Activated T-cell treated with anti-CD3 and anti-CD28 coated beads, Interleukin-2, amount 50 U/mL, for 24 hours (primary cell): ENCODE results near the gene LAMTOR2.

ENCODE experiments used
- DNase-seq: peaks from one replicate; pipeline ENCODE4 v3.0.0-alpha.2; 2020
- H3K27ac Mint-ChIP-seq: 2 replicates; pipeline ENCODE4 v1.8.0; 2020; ENCODE audit warnings: mild to moderate bottlenecking, mixed read lengths
- H3K27me3 Mint-ChIP-seq: 2 replicates; pipeline ENCODE4 v1.8.0; 2020; ENCODE audit warnings: mixed read lengths
- H3K36me3 Mint-ChIP-seq: 2 replicates; pipeline ENCODE4 v1.8.0; 2020; ENCODE audit warnings: low read depth, mixed read lengths
- H3K4me1 Mint-ChIP-seq: 2 replicates; pipeline ENCODE4 v1.8.0; 2020; ENCODE audit warnings: low read depth, mixed read lengths
- H3K4me3 Mint-ChIP-seq: 2 replicates; pipeline ENCODE4 v1.8.0; 2020; ENCODE audit warnings: mild to moderate bottlenecking, moderate library complexity, mixed read lengths
- H3K9me3 Mint-ChIP-seq: 2 replicates; pipeline ENCODE4 v1.8.0; 2020; ENCODE audit warnings: mixed read lengths

The LAMTOR2 gene

GRCh38 chr1:156090840-156091188, 36.2 kb downstream of the LAMTOR2 start:
- DNase-seq: peak; percentile 91
- peaks cover 23% of the 10 kb centered on the region for H3K27me3 Mint-ChIP-seq
- H3K27ac Mint-ChIP-seq: no peak overlapping the region
- H3K36me3 Mint-ChIP-seq: no peaks in the 10 kb centered on the region
- H3K9me3 Mint-ChIP-seq: no peaks in the 10 kb centered on the region
- H3K4me1 Mint-ChIP-seq: peaks cover 12% of the 10 kb centered on the region
- no peak overlapping the region for H3K4me3 Mint-ChIP-seq

GRCh38 chr1:156091610-156092009, 37.0 kb downstream of the LAMTOR2 start:
- H3K9me3 Mint-ChIP-seq: no peaks in the 10 kb centered on the region
- H3K4me3 Mint-ChIP-seq: no peak overlapping the region
- DNase-seq: no peak
- no peak overlapping the region for H3K27ac Mint-ChIP-seq
- H3K27me3 Mint-ChIP-seq: peaks cover 16% of the 10 kb centered on the region
- H3K4me1 Mint-ChIP-seq: peaks cover 20% of the 10 kb centered on the region
- no peaks in the 10 kb centered on the region for H3K36me3 Mint-ChIP-seq

- H3K27me3 Mint-ChIP-seq: no peaks in the 10 kb centered on the region
- peak overlapping the region; percentile 97 for H3K27ac Mint-ChIP-seq
- peak overlapping the region; percentile 63 for H3K4me3 Mint-ChIP-seq
- no peaks in the 10 kb centered on the region for H3K9me3 Mint-ChIP-seq
- DNase-seq: no peak
- H3K36me3 Mint-ChIP-seq: no peaks in the 10 kb centered on the region
- peaks cover 54% of the 10 kb centered on the region for H3K4me1 Mint-ChIP-seq
Observed at GRCh38 chr1:156095906-156096508, 41.4 kb downstream of the LAMTOR2 start.

- no peaks in the 10 kb centered on the region for H3K36me3 Mint-ChIP-seq
- H3K4me1 Mint-ChIP-seq: peaks cover 59% of the 10 kb centered on the region
- no peaks in the 10 kb centered on the region for H3K9me3 Mint-ChIP-seq
- H3K27ac Mint-ChIP-seq: peak overlapping the region; percentile 97
- peak; percentile 92 for DNase-seq
- H3K27me3 Mint-ChIP-seq: peaks cover 2% of the 10 kb centered on the region
- H3K4me3 Mint-ChIP-seq: peak overlapping the region; percentile 63
Observed at GRCh38 chr1:156096640-156097391, 42.2 kb downstream of the LAMTOR2 start.

GRCh38 chr1:156097499-156098178, 43.1 kb downstream of the LAMTOR2 start:
- Mint-ChIP-seq H3K4me3 (peak overlapping the region; percentile 63), H3K27me3 (peaks cover 2% of the 10 kb centered on the region), H3K4me1 (peaks cover 62% of the 10 kb centered on the region), H3K36me3 (no peaks in the 10 kb centered on the region), H3K9me3 (no peaks in the 10 kb centered on the region), H3K27ac (peak overlapping the region; percentile 97)
- DNase-seq: peak; percentile 62

- H3K27ac Mint-ChIP-seq: peak overlapping the region; percentile 97
- peaks cover 2% of the 10 kb centered on the region for H3K27me3 Mint-ChIP-seq
- peak overlapping the region; percentile 10 for H3K4me3 Mint-ChIP-seq
- peaks cover 72% of the 10 kb centered on the region for H3K4me1 Mint-ChIP-seq
- H3K9me3 Mint-ChIP-seq: no peaks in the 10 kb centered on the region
- no peaks in the 10 kb centered on the region for H3K36me3 Mint-ChIP-seq
- no peak for DNase-seq
Observed at GRCh38 chr1:156098784-156099183, 44.2 kb downstream of the LAMTOR2 start.

GRCh38 chr1:156099282-156099681, 44.7 kb downstream of the LAMTOR2 start:
- H3K27ac Mint-ChIP-seq: no peak overlapping the region
- no peaks in the 10 kb centered on the region for H3K9me3 Mint-ChIP-seq
- no peak for DNase-seq
- peaks cover 77% of the 10 kb centered on the region for H3K4me1 Mint-ChIP-seq
- H3K36me3 Mint-ChIP-seq: no peaks in the 10 kb centered on the region
- H3K27me3 Mint-ChIP-seq: peaks cover 2% of the 10 kb centered on the region
- H3K4me3 Mint-ChIP-seq: no peak overlapping the region

GRCh38 chr1:156100205-156100995, 45.8 kb downstream of the LAMTOR2 start:
- H3K27me3 Mint-ChIP-seq: peaks cover 2% of the 10 kb centered on the region
- H3K4me1 Mint-ChIP-seq: peaks cover 85% of the 10 kb centered on the region

GRCh38 chr1:156101880-156102279, 47.3 kb downstream of the LAMTOR2 start:
- Mint-ChIP-seq H3K27me3 (peaks cover 2% of the 10 kb centered on the region), H3K4me3 (no peak overlapping the region), H3K27ac (no peak overlapping the region)

More at GRCh38 chr1:156100205-156100995, 45.8 kb downstream of the LAMTOR2 start:
- no peak for DNase-seq
- H3K4me3 Mint-ChIP-seq: no peak overlapping the region
- no peaks in the 10 kb centered on the region for H3K9me3 Mint-ChIP-seq
- no peaks in the 10 kb centered on the region for H3K36me3 Mint-ChIP-seq
- peak overlapping the region; percentile 58 for H3K27ac Mint-ChIP-seq

GRCh38 chr1:156102633-156103511, 48.3 kb downstream of the LAMTOR2 start:
- DNase-seq: no peak
- Mint-ChIP-seq H3K4me3 (no peak overlapping the region), H3K4me1 (peaks cover 84% of the 10 kb centered on the region)

More at GRCh38 chr1:156101880-156102279, 47.3 kb downstream of the LAMTOR2 start:
- Mint-ChIP-seq H3K4me1 (peaks cover 85% of the 10 kb centered on the region), H3K36me3 (no peaks in the 10 kb centered on the region), H3K9me3 (no peaks in the 10 kb centered on the region)
- DNase-seq: no peak

GRCh38 chr1:156103521-156103947, 49.0 kb downstream of the LAMTOR2 start:
- Mint-ChIP-seq H3K27ac (peak overlapping the region; percentile 83), H3K4me1 (peaks cover 83% of the 10 kb centered on the region), H3K27me3 (peaks cover 2% of the 10 kb centered on the region), H3K36me3 (no peaks in the 10 kb centered on the region), H3K9me3 (no peaks in the 10 kb centered on the region), H3K4me3 (peak overlapping the region; percentile 35)
- DNase-seq: no peak

More at GRCh38 chr1:156102633-156103511, 48.3 kb downstream of the LAMTOR2 start:
- Mint-ChIP-seq H3K9me3 (no peaks in the 10 kb centered on the region), H3K36me3 (no peaks in the 10 kb centered on the region), H3K27ac (peak overlapping the region; percentile 83), H3K27me3 (peaks cover 2% of the 10 kb centered on the region)

GRCh38 chr1:156104065-156104810, 49.7 kb downstream of the LAMTOR2 start:
- Mint-ChIP-seq H3K27ac (peak overlapping the region; percentile 95), H3K27me3 (peaks cover 2% of the 10 kb centered on the region), H3K36me3 (no peaks in the 10 kb centered on the region), H3K4me3 (peak overlapping the region; percentile 35), H3K4me1 (peaks cover 83% of the 10 kb centered on the region), H3K9me3 (no peaks in the 10 kb centered on the region)
- peak; percentile 58 for DNase-seq
